H1 (cell line): ENCODE results near the gene ANGEL2.

Experiments used
- JUN ChIP-seq: IDR thresholded peaks from 2 replicates; pipeline ENCODE4 v1.6.1; 2011; ENCODE audit warnings: low read depth, mild to moderate bottlenecking, improper control_type of control experiment, low read length
- RFX5 ChIP-seq: IDR thresholded peaks from 2 replicates; pipeline ENCODE4 v1.6.1; 2011; ENCODE audit warnings: low read depth, low read length, improper control_type of control experiment, borderline replicate concordance

GRCh38 chr1:212980123-212980785 is 35.4 kb downstream of the ANGEL2 start:
- TF ChIP-seq JUN: no peak
- no peak for TF ChIP-seq RFX5
